Prostate gland (tissue), 2 donors: ENCODE data around the gene ANKRD44. TPM values are rescaled to one million over a fixed set of nuclear protein-coding genes. Genes with fewer than 3 reads are reported as not detected.

Experiments
- DNase-seq: peaks from one replicate; pipeline ENCODE4 v3.0.0-alpha.2; 2019; ENCODE audit warnings: low spot score
- H3K27ac ChIP-seq, 2 donors: fragments of 200-600 bp; sonication (generic); 2 replicates each; pipeline ENCODE4 v1.5.1; 2017 to 2019
- H3K27me3 ChIP-seq: fragments of 200-600 bp; sonication (generic); replicated peaks from 2 replicates; pipeline ENCODE4 v1.5.1; 2019; ENCODE audit not compliant: insufficient read depth
- H3K36me3 ChIP-seq, 2 donors: fragments of 200-600 bp; sonication (generic); 1 replicate in 1 of 2; 2 replicates in 1 of 2; pipeline versions ENCODE4 v1.5.1 to v1.8.1; 2017 to 2019
- H3K4me1 ChIP-seq: fragments of 200-600 bp; sonication (generic); replicated peaks from 2 replicates; pipeline ENCODE4 v1.5.1; 2019
- H3K4me3 ChIP-seq, 2 donors: fragments of 200-600 bp; sonication (generic); 2 replicates each; pipeline ENCODE4 v1.5.1; 2017 to 2019
- H3K9me3 ChIP-seq: fragments of 200-600 bp; sonication (generic); 2 replicates; pipeline ENCODE4 v1.5.1; 2017
- POLR2A ChIP-seq: fragments of 450-650 bp; IDR thresholded peaks from one replicate; pipeline ENCODE4 v1.6.1; 2016; ENCODE audit warnings: antibody characterized with exemption, mild to moderate bottlenecking
- POLR2AphosphoS5 ChIP-seq: sonication (generic); formaldehyde crosslinking; IDR thresholded peaks from one replicate; pipeline ENCODE4 v1.6.1; 2017; ENCODE audit warnings: antibody characterized with exemption
- WGBS: methylation state at CpG from one replicate; pipeline ENCODE4 v1.1.5; 2018; 5-methylcytosine and 5-hydroxymethylcytosine counted together
- intact Hi-C: fragments of 100-400 bp; cut with DNase I; formaldehyde crosslinking; loops from one replicate; pipeline ENCODE4 v1.14.2; 2022
- total RNA-seq, 2 donors: library from RNA; depleted of rRNA; stranded (reverse); fragments of >200 nt; gene quantifications; one replicate each; pipeline ENCODE4 v1.1.0, GENCODE V29; 2016
- TF ChIP-seq, protein P1 (sequence below), 4 experiments: fragments of 200-600 bp in 2 of 4; fragments of 450-650 bp in 2 of 4; sonication (generic) in 2 of 4; IDR thresholded peaks; 1 replicate in 3 of 4; 2 replicates in 1 of 4; pipeline ENCODE4 v1.5.1; 2016 to 2019; ENCODE audit warnings: antibody characterized with exemption in 4 of 4, mild to moderate bottlenecking in 2 of 4, moderate library complexity in 2 of 4

ANKRD44 gene
- total RNA-seq, 2 donors from 2014 or later: 6.0 to 11.2 TPM

DNA sequence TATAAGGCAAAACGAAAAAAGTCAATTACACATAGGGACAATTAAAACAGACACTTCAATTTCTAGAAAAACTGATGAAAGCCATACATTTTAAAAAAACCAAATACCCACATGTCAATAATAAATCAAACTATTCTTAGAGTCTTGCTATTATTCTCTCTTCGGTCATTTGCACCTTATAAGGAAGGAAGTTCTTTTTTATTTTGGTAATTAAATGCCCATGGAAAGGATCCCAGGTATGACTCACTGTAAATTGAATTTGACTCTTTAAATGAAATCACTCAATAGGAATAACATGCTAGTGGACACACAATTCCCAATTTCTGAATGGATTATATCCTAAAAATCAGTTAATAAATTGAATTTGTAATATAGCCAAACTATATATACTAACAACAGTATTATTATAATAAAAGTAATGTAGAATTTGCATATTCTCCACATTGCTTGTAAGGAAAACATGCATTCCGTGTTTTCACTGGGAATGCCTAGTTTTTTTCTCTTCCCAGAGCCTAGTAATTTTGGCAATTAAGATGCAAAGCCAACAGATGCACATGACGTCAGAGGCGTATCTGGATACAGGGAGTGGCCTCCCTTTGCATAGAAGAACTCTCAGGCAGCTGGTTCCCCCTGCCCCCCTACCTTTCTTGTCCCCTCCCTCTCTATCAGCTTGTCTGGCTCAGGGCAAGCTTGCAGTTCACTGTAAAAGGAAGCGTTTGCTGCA lies 230.6 kb downstream of the ANKRD44 start:
- TF ChIP-seq POLR2AphosphoS5 (no peak), POLR2A (no peak)
- TF ChIP-seq, protein P1, sequence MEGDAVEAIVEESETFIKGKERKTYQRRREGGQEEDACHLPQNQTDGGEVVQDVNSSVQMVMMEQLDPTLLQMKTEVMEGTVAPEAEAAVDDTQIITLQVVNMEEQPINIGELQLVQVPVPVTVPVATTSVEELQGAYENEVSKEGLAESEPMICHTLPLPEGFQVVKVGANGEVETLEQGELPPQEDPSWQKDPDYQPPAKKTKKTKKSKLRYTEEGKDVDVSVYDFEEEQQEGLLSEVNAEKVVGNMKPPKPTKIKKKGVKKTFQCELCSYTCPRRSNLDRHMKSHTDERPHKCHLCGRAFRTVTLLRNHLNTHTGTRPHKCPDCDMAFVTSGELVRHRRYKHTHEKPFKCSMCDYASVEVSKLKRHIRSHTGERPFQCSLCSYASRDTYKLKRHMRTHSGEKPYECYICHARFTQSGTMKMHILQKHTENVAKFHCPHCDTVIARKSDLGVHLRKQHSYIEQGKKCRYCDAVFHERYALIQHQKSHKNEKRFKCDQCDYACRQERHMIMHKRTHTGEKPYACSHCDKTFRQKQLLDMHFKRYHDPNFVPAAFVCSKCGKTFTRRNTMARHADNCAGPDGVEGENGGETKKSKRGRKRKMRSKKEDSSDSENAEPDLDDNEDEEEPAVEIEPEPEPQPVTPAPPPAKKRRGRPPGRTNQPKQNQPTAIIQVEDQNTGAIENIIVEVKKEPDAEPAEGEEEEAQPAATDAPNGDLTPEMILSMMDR (IDR thresholded peaks at IDR 0.05): no peak
- Histone ChIP-seq H3K27ac (peak overlapping the region in 1 of 2 donors; percentile 13), H3K4me1 (no peaks in the 10 kb centered on the region), H3K9me3 (no peaks in the 10 kb centered on the region), H3K4me3 (no peak overlapping the region), H3K36me3 (no peaks in the 10 kb centered on the region), H3K27me3 (no peaks in the 10 kb centered on the region)
- WGBS: 46% methylated on average over 6 of the region's 6 CpGs
- no peak for DNase-seq
- intact Hi-C loops: no loop called here

DNA sequence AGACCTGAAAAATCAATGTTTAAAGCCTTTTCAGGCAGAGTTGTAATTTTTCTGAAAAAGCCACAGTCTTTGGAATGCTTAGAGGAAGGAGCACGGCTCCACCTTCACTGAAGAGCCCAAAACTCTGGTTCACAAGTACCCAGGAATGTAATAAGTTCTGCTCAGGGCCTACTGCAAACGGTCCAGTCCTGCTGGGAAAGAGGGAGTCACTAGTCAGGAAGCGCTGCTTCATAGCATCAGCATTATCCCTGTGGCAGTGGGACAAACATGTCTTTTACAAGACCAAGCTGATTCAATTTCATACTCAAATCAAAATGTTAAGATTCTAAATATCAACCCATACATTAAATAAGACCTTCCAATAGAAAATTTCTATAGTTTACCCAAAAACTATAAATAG lies 231.2 kb downstream of the ANKRD44 start:
- no peak for DNase-seq

DNA sequence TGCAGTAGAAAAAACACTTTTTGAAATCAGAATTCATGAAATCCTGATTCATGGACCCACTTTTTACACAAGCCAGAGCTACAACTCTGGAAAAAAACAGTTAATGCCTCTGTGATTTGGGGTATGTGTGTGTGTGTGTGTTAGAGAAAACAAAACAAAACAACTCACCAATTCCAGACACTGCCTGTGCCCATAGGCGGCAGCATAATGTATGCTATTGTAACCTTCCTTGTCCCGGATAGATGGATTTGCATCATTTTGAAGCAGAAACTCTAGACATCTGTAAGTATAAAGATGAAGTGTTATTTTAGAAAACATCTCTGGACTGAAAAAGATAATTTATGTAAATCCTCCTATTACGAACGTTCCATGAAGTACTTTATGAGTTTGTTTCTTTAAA lies 232.0 kb downstream of the ANKRD44 start:
- Histone ChIP-seq H3K27ac (peak overlapping the region in 1 of 2 donors; percentile 10), H3K27me3 (no peaks in the 10 kb centered on the region), H3K36me3 (no peaks in the 10 kb centered on the region), H3K4me3 (no peak overlapping the region), H3K4me1 (no peaks in the 10 kb centered on the region), H3K9me3 (no peaks in the 10 kb centered on the region)
- TF ChIP-seq, protein P1 (IDR thresholded peaks at IDR 0.05): no peak
- no peak for TF ChIP-seq POLR2A
- no peak for TF ChIP-seq POLR2AphosphoS5
- 81% methylated on average over 4 of the region's 4 CpGs for WGBS
- intact Hi-C loops: no loop called here
- DNase-seq: no peak

More for the DNA sequence above, 231.2 kb downstream of the ANKRD44 start:
- Histone ChIP-seq H3K9me3 (no peaks in the 10 kb centered on the region), H3K4me1 (no peaks in the 10 kb centered on the region), H3K27ac (peak overlapping the region; percentile 10 to 13), H3K36me3 (no peaks in the 10 kb centered on the region), H3K4me3 (no peak overlapping the region), H3K27me3 (no peaks in the 10 kb centered on the region)
- WGBS: 62% methylated on average over 3 of the region's 3 CpGs
- intact Hi-C loops: no loop called here
- TF ChIP-seq POLR2A (no peak), POLR2AphosphoS5 (no peak)
- TF ChIP-seq, protein P1 (IDR thresholded peaks at IDR 0.05): no peak

DNA sequence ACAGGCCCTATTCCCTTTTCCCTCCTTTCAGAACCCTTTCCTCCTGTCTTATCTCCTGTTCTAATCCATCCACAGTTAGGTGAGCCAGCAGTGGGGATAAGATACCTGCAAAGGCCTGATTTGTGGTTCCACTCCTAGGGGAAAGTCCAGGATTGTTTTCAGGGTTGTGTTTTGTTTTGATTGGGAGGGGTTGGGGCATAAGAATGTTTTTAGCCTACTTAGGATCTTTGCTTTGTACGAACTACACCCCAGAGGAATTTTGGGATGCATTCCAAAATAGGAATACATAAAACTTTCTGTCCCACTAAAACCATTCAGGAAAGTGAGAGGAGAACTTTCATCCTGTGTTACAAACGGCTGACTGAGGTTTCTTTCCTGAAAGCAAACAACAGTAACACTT lies 233.2 kb downstream of the ANKRD44 start:
- Histone ChIP-seq H3K9me3 (no peaks in the 10 kb centered on the region), H3K36me3 (no peaks in the 10 kb centered on the region), H3K27ac (no peak overlapping the region), H3K4me1 (no peaks in the 10 kb centered on the region), H3K27me3 (no peaks in the 10 kb centered on the region), H3K4me3 (no peak overlapping the region)
- no peak for DNase-seq
- TF ChIP-seq POLR2AphosphoS5 (no peak), POLR2A (no peak)
- TF ChIP-seq, protein P1 (IDR thresholded peaks at IDR 0.05): no peak
- intact Hi-C loops: no loop called here
- WGBS: 12% methylated on average over 2 of the region's 2 CpGs

DNA sequence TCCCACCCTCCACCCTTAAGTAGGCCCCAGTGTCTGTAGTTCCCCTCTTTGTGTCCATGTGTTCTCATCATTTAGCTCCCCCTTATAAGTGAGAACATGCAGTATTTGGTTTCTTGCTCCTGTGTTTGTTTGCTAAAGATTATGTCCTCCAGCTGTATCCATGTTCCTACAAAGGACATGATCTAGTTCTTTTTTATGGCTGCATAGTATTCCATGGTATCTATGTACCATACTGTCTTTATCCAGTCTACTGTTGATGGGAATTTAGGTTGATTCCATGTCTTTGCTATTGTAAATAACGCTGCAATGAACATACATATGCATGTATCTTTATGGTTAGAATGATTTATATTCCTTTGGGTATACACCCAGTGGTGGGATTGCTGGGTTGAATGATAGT lies 233.9 kb downstream of the ANKRD44 start:
- Histone ChIP-seq H3K27me3 (no peaks in the 10 kb centered on the region), H3K36me3 (no peaks in the 10 kb centered on the region), H3K9me3 (no peaks in the 10 kb centered on the region), H3K4me1 (no peaks in the 10 kb centered on the region), H3K27ac (no peak overlapping the region), H3K4me3 (no peak overlapping the region)
- WGBS: 0% methylated on average over 1 of the region's 1 CpG
- no peak for DNase-seq
- TF ChIP-seq POLR2AphosphoS5 (no peak), POLR2A (no peak)
- TF ChIP-seq, protein P1 (IDR thresholded peaks at IDR 0.05): no peak
- intact Hi-C loops: no loop called here
